ENCODE data around the gene DHX8.

- TF ChIP-seq POLR2A (IDR thresholded peaks at IDR 0.05) (no peak), CTCF (IDR thresholded peaks at IDR 0.05) (no peak)
These were observed 6.8 kb downstream of the DHX8 start for GRCh38 chr17:43490621-43491020.
